A673 (cell line): Measurements from ENCODE around the gene CDKN2A. TPM values are rescaled to one million over a fixed set of nuclear protein-coding genes. Genes with fewer than 3 reads are reported as not detected.

Experiments used
- BruUV-seq: library from RNA; stranded (reverse); fragments of 400-500 nt; replicated peaks from 2 replicates; lab custom pipeline; 2021; lab: Mats Ljungman, UMichigan
- CTCF ChIA-PET: fragments of 300-600 bp; sonication (Branson Sonifier 250); formaldehyde crosslinking; loops from one replicate; lab custom pipeline; 2022; ENCODE audit warnings: antibody characterized with exemption; lab: Charles Lee
- POLR2A ChIA-PET: fragments of 300-600 bp; sonication (Branson Sonifier 250); formaldehyde crosslinking; loops from one replicate; lab custom pipeline; 2022; ENCODE audit warnings: antibody characterized with exemption; ENCODE audit not compliant: low non-redundant PET; lab: Charles Lee
- DNase-seq: peaks from one replicate; pipeline ENCODE4 v3.0.0-alpha.2; 2015; ENCODE audit warnings: low spot score
- H3K27ac ChIP-seq: fragments of 200-600 bp; sonication (generic); 2 replicates; pipeline ENCODE4 v1.5.1; 2016; ENCODE audit warnings: mixed run types, low read depth, mild to moderate bottlenecking, mixed read lengths, antibody characterized with exemption, low read length; ENCODE audit not compliant: poor library complexity, severe bottlenecking
- H3K27me3 ChIP-seq: fragments of 200-600 bp; sonication (generic); replicated peaks from 2 replicates; pipeline ENCODE4 v1.6.1; 2017; ENCODE audit warnings: mixed run types, low read depth, mild to moderate bottlenecking, mixed read lengths, antibody characterized with exemption, low read length; ENCODE audit not compliant: insufficient read depth, poor library complexity
- H3K36me3 ChIP-seq: fragments of 200-600 bp; sonication (generic); 2 replicates; pipeline ENCODE4 v1.6.1; 2016; ENCODE audit warnings: mixed run types, mild to moderate bottlenecking, mixed read lengths, antibody characterized with exemption, low read length; ENCODE audit not compliant: insufficient read depth, poor library complexity, severe bottlenecking
- H3K4me1 ChIP-seq: fragments of 200-600 bp; sonication (generic); 2 replicates; pipeline ENCODE4 v1.6.1; 2017; ENCODE audit warnings: mixed run types, mild to moderate bottlenecking, mixed read lengths, antibody characterized with exemption, low read length; ENCODE audit not compliant: insufficient read depth, poor library complexity, severe bottlenecking
- H3K4me3 ChIP-seq: fragments of 200-600 bp; sonication (generic); 2 replicates; pipeline ENCODE4 v1.5.1; 2016; ENCODE audit warnings: low read depth, mixed run types, mild to moderate bottlenecking, mixed read lengths, low read length; ENCODE audit not compliant: poor library complexity, severe bottlenecking
- H3K9me3 ChIP-seq: fragments of 200-600 bp; sonication (generic); 2 replicates; pipeline ENCODE4 v1.6.1; 2016; ENCODE audit warnings: mixed run types, low read depth, mild to moderate bottlenecking, mixed read lengths, antibody characterized with exemption, low read length; ENCODE audit not compliant: poor library complexity, severe bottlenecking
- CTCF ChIP-seq: fragments of 300-800, 200-600 bp; sonication (generic); conservative IDR thresholded peaks from 2 replicates; pipeline ENCODE4 v1.5.1; 2017; ENCODE audit warnings: low read depth, mild to moderate bottlenecking, antibody characterized with exemption, low read length, moderate library complexity, mixed read lengths
- EZH2 ChIP-seq: fragments of 200-600 bp; sonication (generic); IDR thresholded peaks from 2 replicates; pipeline ENCODE4 v1.6.1; 2017; ENCODE audit warnings: borderline replicate concordance, low read depth, mild to moderate bottlenecking, mixed read lengths, antibody characterized with exemption, low read length; ENCODE audit not compliant: poor library complexity, severe bottlenecking
- intact Hi-C: fragments of 100-400 bp; cut with micrococcal nuclease; formaldehyde crosslinking; loops from one replicate; pipeline ENCODE4 v1.10.0; 2022; ENCODE audit not compliant: unreplicated experiment
- total RNA-seq: library from RNA; stranded (reverse); gene quantifications from 2 replicates; pipeline ENCODE4 v1.2.3, GENCODE V29; 2021

Gene CDKN2A
- total RNA-seq, 1 experiment from 2014 or later, result not detected

GRCh38 chr9:21976334-21976875, 17.8 kb downstream of the CDKN2A start:
- no peak for DNase-seq
- Histone ChIP-seq H3K36me3 (no peaks in the 10 kb centered on the region), H3K4me3 (no peak overlapping the region), H3K27ac (no peak overlapping the region), H3K27me3 (no peaks in the 10 kb centered on the region), H3K9me3 (no peaks in the 10 kb centered on the region), H3K4me1 (no peaks in the 10 kb centered on the region)
- BruUV-seq, result no TSS peak
- ChIA-PET CTCF (no interaction called here), POLR2A (no interaction called here)
- intact Hi-C loops, result no loop called here
- no peak for TF ChIP-seq CTCF
- no peak for TF ChIP-seq EZH2

GRCh38 chr9:21974722-21975409, 19.3 kb downstream of the CDKN2A start:
- no peaks in the 10 kb centered on the region for H3K36me3 ChIP-seq
- H3K27ac ChIP-seq, result no peak overlapping the region
- CTCF ChIA-PET, result no interaction called here
- BruUV-seq, result no TSS peak
- no peaks in the 10 kb centered on the region for H3K27me3 ChIP-seq
- TF ChIP-seq CTCF, result no peak
- TF ChIP-seq EZH2, result no peak
- intact Hi-C loops, result no loop called here
- no peak overlapping the region for H3K4me3 ChIP-seq
- no peak for DNase-seq
- H3K4me1 ChIP-seq, result no peaks in the 10 kb centered on the region
- no peaks in the 10 kb centered on the region for H3K9me3 ChIP-seq
- POLR2A ChIA-PET, result no interaction called here

GRCh38 chr9:21974343-21974721, 19.9 kb downstream of the CDKN2A start:
- POLR2A ChIA-PET, result no interaction called here
- intact Hi-C loops, result no loop called here
- no peak for DNase-seq
- TF ChIP-seq EZH2 (no peak), CTCF (no peak)
- Histone ChIP-seq H3K27ac (no peak overlapping the region), H3K27me3 (no peaks in the 10 kb centered on the region), H3K36me3 (no peaks in the 10 kb centered on the region), H3K4me1 (no peaks in the 10 kb centered on the region), H3K4me3 (no peak overlapping the region), H3K9me3 (no peaks in the 10 kb centered on the region)
- CTCF ChIA-PET, result no interaction called here
- no TSS peak for BruUV-seq
